ENCODE data around the gene PVALB. TPM values are rescaled to one million over a fixed set of nuclear protein-coding genes. Genes with fewer than 3 reads are reported as not detected.

The PVALB gene
- polyA plus RNA-seq, 1 of the 3 experiments (the other 2 are of a cell fraction) = not detected

DNA sequence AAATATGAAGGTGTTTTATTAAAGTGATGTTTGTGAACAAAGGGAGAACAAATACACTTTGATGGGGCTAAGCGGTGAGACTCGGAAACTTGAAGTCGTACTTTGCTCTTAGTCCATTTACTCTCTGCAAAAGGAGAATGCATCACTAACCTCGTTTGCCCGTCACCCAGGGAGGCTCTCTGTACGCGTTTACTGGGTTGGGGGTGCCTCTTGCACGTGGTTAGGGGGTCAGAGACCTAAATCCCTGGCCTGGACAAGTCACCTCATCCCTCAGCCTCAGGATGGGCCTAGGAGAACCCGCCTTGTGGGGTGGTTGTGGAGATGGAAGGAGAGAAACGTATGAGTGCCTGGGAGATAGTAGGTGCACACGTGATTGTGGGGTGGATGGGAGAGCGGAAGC, 40.1 kb downstream of the PVALB start:
- no peak for DNase-seq
- H4K20me1 ChIP-seq (ENCODE audit: insufficient read depth) = no peaks in the 10 kb centered on the region
- H3K4me1 ChIP-seq (ENCODE audit: control insufficient read depth in 1 of 2, insufficient read depth in 2 of 2, low read depth in 1 of 2, low read length in 1 of 2) = peaks cover 0 to 10% of the 10 kb centered on the region in 2 experiments; a peak in 3 of 4 replicates
- H3K9me3 ChIP-seq = no peaks in the 10 kb centered on the region
- H3K27me3 ChIP-seq (ENCODE audit: insufficient read depth) = no peaks in the 10 kb centered on the region
- ChIA-PET CTCF (interaction anchor here (0.7 to 6.1 kb wide), 7 partner anchors 41 to 423 kb away, joined by 3 to 55 read pairs (median 3); no protein-coding TSS in a partner anchor), POLR2A (interaction anchor here (1.0 to 1.7 kb wide), 5 partner anchors 18 to 270 kb away, joined by 4 to 11 read pairs (median 5); partner anchors contain the start of genes CACNG2, EIF3D and FOXRED2)
- peak overlapping the region in 1 of 2 experiments; percentile 76; a peak in 2 of 4 replicates for H3K27ac ChIP-seq (ENCODE audit: low read depth in 2 of 2, low read length in 1 of 2)
- peak overlapping the region; percentile 71 for H3K4me2 ChIP-seq
- H2AFZ ChIP-seq (ENCODE audit: low read depth) = peak overlapping the region; percentile 94
- 86% methylated on average over 12 of the region's 12 CpGs for WGBS (ENCODE audit: low lambda C conversion rate)
- peak overlapping the region; percentile 32 to 47; a peak in 2 of 4 replicates for H3K4me3 ChIP-seq (ENCODE audit: low read depth in 2 of 2, low read length in 1 of 2)
- no peak overlapping the region for H3K9ac ChIP-seq
- no peaks in the 10 kb centered on the region for H3K9me2 ChIP-seq
- peaks cover 0 to 8% of the 10 kb centered on the region in 2 experiments for H3K36me3 ChIP-seq (replicated peaks in 1 of 2; ENCODE audit: control insufficient read depth in 1 of 2, insufficient read depth in 2 of 2, low read length in 1 of 2)
- H3K79me2 ChIP-seq (ENCODE audit: insufficient read depth) = no peaks in the 10 kb centered on the region
- no peaks in the 10 kb centered on the region for H3F3A ChIP-seq (replicated peaks; ENCODE audit: insufficient read depth)
- TF ChIP-seq GABPA (IDR thresholded peaks at IDR 0.05; ENCODE audit: low read depth) = no peak
- no peak for TF ChIP-seq FOXM1 (IDR thresholded peaks at IDR 0.05; ENCODE audit: low read depth)

DNA sequence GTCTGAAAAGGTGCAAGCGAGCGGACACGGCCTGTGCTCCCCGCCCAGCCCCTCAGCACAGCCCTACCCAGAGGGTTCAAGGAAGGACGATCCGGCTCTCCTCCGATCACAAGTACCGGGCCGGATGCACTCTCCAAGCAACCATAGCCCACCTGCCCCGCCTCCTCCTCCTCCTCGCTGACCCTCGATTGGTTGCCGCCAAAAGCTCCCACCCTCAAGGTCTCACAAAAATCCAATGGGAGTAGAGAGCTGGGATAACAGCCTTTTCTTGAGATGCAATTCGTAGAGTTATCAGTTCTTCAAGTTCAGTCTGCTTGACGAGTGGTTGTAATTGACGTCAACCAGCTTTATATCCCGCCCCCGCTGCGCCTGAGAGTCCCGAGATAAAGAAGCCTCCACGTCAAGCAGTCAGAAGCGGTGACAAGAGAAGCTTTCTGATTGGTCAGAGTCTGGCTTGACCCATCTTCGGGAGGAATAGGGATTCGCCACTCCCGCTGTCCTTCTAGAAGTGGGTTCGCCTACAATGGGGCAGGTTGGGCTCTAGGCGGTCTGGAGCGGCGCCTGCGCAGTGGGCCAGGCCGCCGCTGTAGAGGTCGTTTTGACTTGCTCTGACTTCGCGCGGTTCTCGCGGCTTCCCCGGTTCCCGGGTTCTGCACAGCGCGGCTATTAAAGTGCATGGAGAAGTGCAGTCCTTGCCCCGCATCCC, 40.7 kb downstream of the PVALB start, which contains the start of gene IFT27:
Gene IFT27, minus strand, starts transcription at position 156 of the 706 bp plus-strand sequence. CDS start 412 bp downstream, outside the sequence.
- peak within 1 kb of the TSS; percentile 85 for H3K4me2 ChIP-seq
- H2AFZ ChIP-seq (ENCODE audit: low read depth) = peak within 1 kb of the TSS; percentile 94
- peak within 1 kb of the TSS in 1 of 2 experiments; percentile 76; a peak in 2 of 4 replicates for H3K27ac ChIP-seq (ENCODE audit: low read depth in 2 of 2, low read length in 1 of 2)
- no peaks in the 10 kb centered on the region for H3F3A ChIP-seq (replicated peaks; ENCODE audit: insufficient read depth)
- POLR2A ChIA-PET = interaction anchor here (0.8 to 1.7 kb wide), 7 partner anchors 18 to 276 kb away, joined by 3 to 11 read pairs (median 4); partner anchors contain the start of genes CACNG2, EIF3D, FOXRED2 and KCTD17
- peak within 1 kb of the TSS; percentile 84 to 86 for H3K4me3 ChIP-seq (ENCODE audit: low read depth in 2 of 2, low read length in 1 of 2)
- H3K4me1 ChIP-seq (ENCODE audit: control insufficient read depth in 1 of 2, insufficient read depth in 2 of 2, low read depth in 1 of 2, low read length in 1 of 2) = peaks cover 0 to 10% of the 10 kb centered on the region in 2 experiments; a peak in 3 of 4 replicates
- CTCF ChIA-PET = interaction anchor here (0.7 to 6.1 kb wide), 8 partner anchors 16 to 424 kb away, joined by 3 to 55 read pairs (median 3); no protein-coding TSS in a partner anchor
- H3K27me3 ChIP-seq (ENCODE audit: insufficient read depth) = no peaks in the 10 kb centered on the region
- H4K20me1 ChIP-seq (ENCODE audit: insufficient read depth) = no peaks in the 10 kb centered on the region
- peaks cover 0 to 11% of the 10 kb centered on the region in 2 experiments for H3K36me3 ChIP-seq (replicated peaks in 1 of 2; ENCODE audit: control insufficient read depth in 1 of 2, insufficient read depth in 2 of 2, low read length in 1 of 2)
- under 1% methylated on average over 31 of the region's 43 CpGs for whole genome bisulfite sequencing (ENCODE audit: low lambda C conversion rate)
- H3K9me3 ChIP-seq = no peaks in the 10 kb centered on the region
- peak within 1 kb of the TSS; percentile 73 for H3K9ac ChIP-seq
- peak; percentile 99 for DNase-seq
- no peaks in the 10 kb centered on the region for H3K9me2 ChIP-seq
- H3K79me2 ChIP-seq (ENCODE audit: insufficient read depth) = no peaks in the 10 kb centered on the region
- TF ChIP-seq NFIC (IDR thresholded peaks at IDR 0.05; ENCODE audit: borderline replicate concordance) (no peak), SIN3A (IDR thresholded peaks at IDR 0.05; ENCODE audit: borderline replicate concordance, low read depth, low read length) (no peak; the same call in 1 of the 2 replicates), EZH2phosphoT487 (IDR thresholded peaks at IDR 0.05; ENCODE audit: borderline replicate concordance, low read depth) (no peak), FOXM1 (IDR thresholded peaks at IDR 0.05; ENCODE audit: low read depth) (no peak), ELF1 (IDR thresholded peaks at IDR 0.05) (no peak), TCF12 (IDR thresholded peaks at IDR 0.05) (no peak), RAD21 (IDR thresholded peaks at IDR 0.05; ENCODE audit: low read length) (no peak), POLR2AphosphoS5 (IDR thresholded peaks at IDR 0.05; ENCODE audit: low read depth, low read length) (peak; percentile 39; the same call in 1 of the 2 replicates), RFX5 (IDR thresholded peaks at IDR 0.05; ENCODE audit: low read length) (peak; percentile 73), GABPA (IDR thresholded peaks at IDR 0.05; ENCODE audit: low read depth) (peak; percentile 29; the same call in 1 of the 2 replicates), TAF1 (IDR thresholded peaks at IDR 0.05; ENCODE audit: borderline replicate concordance, low read depth, low read length) (peak; percentile 46; the same call in 1 of the 2 replicates), FOSL2 (IDR thresholded peaks at IDR 0.05; ENCODE audit: borderline replicate concordance, low read depth) (no peak), GATA2 (CRISPR knock-in tag; IDR thresholded peaks at IDR 0.05) (no peak), NRF1 (IDR thresholded peaks at IDR 0.05; ENCODE audit: low read depth, low read length) (peak; percentile 95), YY1 (IDR thresholded peaks at IDR 0.05; ENCODE audit: low read depth) (0 out of 2 replicates have a peak, but pooled peaks have one; percentile 30), MXI1 (IDR thresholded peaks at IDR 0.05; ENCODE audit: low read depth, low read length) (peak; percentile 30; the same call in 1 of the 2 replicates), CHD2 (IDR thresholded peaks at IDR 0.05; ENCODE audit: low read length, partially characterized antibody) (peak; percentile 91)
- TF ChIP-seq, protein P1, sequence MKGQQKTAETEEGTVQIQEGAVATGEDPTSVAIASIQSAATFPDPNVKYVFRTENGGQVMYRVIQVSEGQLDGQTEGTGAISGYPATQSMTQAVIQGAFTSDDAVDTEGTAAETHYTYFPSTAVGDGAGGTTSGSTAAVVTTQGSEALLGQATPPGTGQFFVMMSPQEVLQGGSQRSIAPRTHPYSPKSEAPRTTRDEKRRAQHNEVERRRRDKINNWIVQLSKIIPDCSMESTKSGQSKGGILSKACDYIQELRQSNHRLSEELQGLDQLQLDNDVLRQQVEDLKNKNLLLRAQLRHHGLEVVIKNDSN (IDR thresholded peaks at IDR 0.05; ENCODE audit: borderline replicate concordance, low read depth) = no peak
- TF ChIP-seq, protein P2, sequence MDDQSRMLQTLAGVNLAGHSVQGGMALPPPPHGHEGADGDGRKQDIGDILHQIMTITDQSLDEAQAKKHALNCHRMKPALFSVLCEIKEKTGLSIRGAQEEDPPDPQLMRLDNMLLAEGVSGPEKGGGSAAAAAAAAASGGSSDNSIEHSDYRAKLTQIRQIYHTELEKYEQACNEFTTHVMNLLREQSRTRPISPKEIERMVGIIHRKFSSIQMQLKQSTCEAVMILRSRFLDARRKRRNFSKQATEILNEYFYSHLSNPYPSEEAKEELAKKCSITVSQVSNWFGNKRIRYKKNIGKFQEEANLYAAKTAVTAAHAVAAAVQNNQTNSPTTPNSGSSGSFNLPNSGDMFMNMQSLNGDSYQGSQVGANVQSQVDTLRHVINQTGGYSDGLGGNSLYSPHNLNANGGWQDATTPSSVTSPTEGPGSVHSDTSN (IDR thresholded peaks at IDR 0.05) = peak; percentile 99
- TF ChIP-seq, protein P3, sequence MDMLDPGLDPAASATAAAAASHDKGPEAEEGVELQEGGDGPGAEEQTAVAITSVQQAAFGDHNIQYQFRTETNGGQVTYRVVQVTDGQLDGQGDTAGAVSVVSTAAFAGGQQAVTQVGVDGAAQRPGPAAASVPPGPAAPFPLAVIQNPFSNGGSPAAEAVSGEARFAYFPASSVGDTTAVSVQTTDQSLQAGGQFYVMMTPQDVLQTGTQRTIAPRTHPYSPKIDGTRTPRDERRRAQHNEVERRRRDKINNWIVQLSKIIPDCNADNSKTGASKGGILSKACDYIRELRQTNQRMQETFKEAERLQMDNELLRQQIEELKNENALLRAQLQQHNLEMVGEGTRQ (IDR thresholded peaks at IDR 0.05; ENCODE audit: borderline replicate concordance, low read depth, low read length) = no peak

Measured in SK-N-SH (cell line).